ENCODE results near the gene TSPAN8. TPM values are rescaled to one million over a fixed set of nuclear protein-coding genes. Genes with fewer than 3 reads are reported as not detected.
"Not testable (repeated sequence)": the region's sequence is repeated elsewhere in the genome, so short reads cannot be mapped to it uniquely, and the experiment has no call there.

The TSPAN8 gene
- total RNA-seq, 2 donors from 2014 or later = 36.3 to 240 TPM

DNA sequence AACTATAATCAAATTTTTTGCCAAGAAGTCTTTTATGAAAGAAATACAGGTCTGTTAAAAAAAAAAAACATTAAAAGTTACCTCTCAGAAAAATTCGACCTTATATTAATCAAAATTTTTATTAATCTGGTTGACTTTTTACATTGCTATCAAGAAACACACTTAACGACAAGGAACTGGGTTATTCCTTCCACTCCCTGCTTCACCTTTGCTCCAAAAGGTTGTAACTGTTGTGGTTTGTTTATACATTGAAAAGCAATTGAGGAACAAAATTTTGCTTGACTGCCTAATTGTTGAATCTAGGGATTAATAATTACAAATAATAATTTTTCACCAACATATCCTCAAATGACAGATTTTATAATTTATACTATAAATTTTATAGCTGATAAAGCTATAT lies 28.4 kb downstream of the TSPAN8 start:
- intact Hi-C loops (cut with DNase I) = no loop called here
- 86% methylated on average over 2 of the region's 2 CpGs for WGBS
- DNase-seq (ENCODE audit: low spot score) = no peak
- Histone ChIP-seq H3K4me1 (replicated peaks) (no peaks in the 10 kb centered on the region), H3K27me3 (replicated peaks; ENCODE audit: insufficient read depth) (no peaks in the 10 kb centered on the region), H3K9me3 (no peaks in the 10 kb centered on the region), H3K4me3 (no peak overlapping the region), H3K27ac (no peak overlapping the region), H3K36me3 (no peaks in the 10 kb centered on the region)
- TF ChIP-seq POLR2A (IDR thresholded peaks at IDR 0.05) (no peak), POLR2AphosphoS5 (IDR thresholded peaks at IDR 0.05) (no peak)
- TF ChIP-seq, protein P1, sequence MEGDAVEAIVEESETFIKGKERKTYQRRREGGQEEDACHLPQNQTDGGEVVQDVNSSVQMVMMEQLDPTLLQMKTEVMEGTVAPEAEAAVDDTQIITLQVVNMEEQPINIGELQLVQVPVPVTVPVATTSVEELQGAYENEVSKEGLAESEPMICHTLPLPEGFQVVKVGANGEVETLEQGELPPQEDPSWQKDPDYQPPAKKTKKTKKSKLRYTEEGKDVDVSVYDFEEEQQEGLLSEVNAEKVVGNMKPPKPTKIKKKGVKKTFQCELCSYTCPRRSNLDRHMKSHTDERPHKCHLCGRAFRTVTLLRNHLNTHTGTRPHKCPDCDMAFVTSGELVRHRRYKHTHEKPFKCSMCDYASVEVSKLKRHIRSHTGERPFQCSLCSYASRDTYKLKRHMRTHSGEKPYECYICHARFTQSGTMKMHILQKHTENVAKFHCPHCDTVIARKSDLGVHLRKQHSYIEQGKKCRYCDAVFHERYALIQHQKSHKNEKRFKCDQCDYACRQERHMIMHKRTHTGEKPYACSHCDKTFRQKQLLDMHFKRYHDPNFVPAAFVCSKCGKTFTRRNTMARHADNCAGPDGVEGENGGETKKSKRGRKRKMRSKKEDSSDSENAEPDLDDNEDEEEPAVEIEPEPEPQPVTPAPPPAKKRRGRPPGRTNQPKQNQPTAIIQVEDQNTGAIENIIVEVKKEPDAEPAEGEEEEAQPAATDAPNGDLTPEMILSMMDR (IDR thresholded peaks at IDR 0.05) = no peak

DNA sequence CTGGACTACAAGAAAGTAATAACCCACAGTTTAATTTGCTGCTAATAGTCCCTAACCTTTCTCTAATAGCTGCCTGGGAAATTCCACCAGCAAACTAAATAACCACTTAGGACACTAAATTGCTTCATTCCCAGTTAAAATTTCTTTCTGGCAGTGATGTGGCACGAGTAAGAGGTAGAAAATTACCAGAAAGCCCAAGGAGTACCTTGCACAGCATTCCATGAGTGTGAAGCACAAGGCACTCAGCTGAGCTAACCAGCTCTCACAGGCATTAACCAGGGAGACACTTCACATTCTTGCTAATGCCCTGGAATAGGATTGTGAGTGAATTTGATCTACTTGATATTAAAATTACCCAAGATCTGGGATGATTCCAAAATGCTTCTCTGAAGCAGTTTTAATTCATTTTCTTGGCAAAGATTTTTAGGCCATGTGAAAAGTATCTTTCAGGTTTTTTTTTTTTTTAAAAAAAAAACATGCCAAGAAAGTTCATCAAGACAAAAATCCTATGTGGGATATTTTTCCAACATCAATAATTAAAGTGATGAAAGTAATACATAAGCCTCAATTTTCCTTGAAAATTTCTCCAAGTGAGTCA lies 29.5 kb downstream of the TSPAN8 start:
- H3K9me3 ChIP-seq = no peaks in the 10 kb centered on the region
- no peak for DNase-seq (ENCODE audit: low spot score)
- H3K4me3 ChIP-seq = no peak overlapping the region
- WGBS = 41% methylated on average over 1 of the region's 1 CpG
- no peaks in the 10 kb centered on the region for H3K27me3 ChIP-seq (replicated peaks; ENCODE audit: insufficient read depth)
- H3K4me1 ChIP-seq (replicated peaks) = no peaks in the 10 kb centered on the region
- intact Hi-C loops (cut with DNase I) = no loop called here
- no peak overlapping the region for H3K27ac ChIP-seq
- H3K36me3 ChIP-seq = no peaks in the 10 kb centered on the region
- TF ChIP-seq POLR2A (IDR thresholded peaks at IDR 0.05) = no peak

DNA sequence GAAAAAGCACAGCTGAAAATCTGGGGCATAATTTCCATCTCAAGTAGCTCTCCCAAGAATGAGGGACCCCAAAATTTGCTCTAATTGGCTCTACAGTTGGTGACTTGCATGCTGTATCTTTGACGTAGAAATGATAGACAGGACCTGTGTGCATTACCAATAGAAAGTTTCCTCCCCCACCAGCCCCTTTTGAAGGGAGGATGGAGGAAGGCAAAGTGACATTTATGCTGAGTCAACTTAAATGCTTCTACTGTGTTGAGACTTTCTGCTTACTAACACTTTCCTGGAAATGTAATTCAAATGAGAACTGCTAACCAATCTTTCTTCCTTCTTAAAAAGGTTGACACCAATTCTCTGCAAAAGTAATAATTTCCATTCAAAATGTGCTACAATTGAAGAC lies 31.9 kb downstream of the TSPAN8 start:
- Histone ChIP-seq H3K9me3 (no peaks in the 10 kb centered on the region), H3K27ac (no peak overlapping the region), H3K4me1 (replicated peaks) (no peaks in the 10 kb centered on the region), H3K36me3 (no peaks in the 10 kb centered on the region), H3K4me3 (no peak overlapping the region), H3K27me3 (replicated peaks; ENCODE audit: insufficient read depth) (no peaks in the 10 kb centered on the region)
- TF ChIP-seq POLR2AphosphoS5 (IDR thresholded peaks at IDR 0.05) (no peak), POLR2A (IDR thresholded peaks at IDR 0.05) (no peak)
- TF ChIP-seq, protein P1 (IDR thresholded peaks at IDR 0.05) = no peak
- intact Hi-C loops (cut with DNase I) = no loop called here
- 84% methylated on average over 1 of the region's 1 CpG for WGBS
- DNase-seq (ENCODE audit: low spot score) = no peak

DNA sequence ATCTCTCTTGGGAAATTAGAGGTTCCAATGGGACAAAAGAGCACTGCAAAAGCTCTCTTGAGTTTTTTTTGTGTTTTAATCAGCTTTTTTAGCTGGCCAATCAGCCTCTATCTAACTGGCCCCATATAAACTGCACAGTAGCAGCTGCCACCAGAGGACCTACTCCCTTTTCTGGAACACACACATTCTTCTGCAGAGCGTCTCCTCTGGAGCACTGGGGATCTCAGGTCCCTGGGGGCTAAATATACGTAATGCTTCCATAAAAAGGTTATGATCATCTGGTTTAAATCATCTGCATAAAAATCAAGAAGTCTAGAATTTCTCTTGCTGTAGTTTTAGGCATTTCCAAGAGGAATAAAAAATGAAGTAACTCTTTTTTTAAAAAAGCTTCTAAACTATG lies 32.3 kb downstream of the TSPAN8 start:
- no peak for DNase-seq (ENCODE audit: low spot score)
- 31% methylated on average over 2 of the region's 2 CpGs for WGBS

DNA sequence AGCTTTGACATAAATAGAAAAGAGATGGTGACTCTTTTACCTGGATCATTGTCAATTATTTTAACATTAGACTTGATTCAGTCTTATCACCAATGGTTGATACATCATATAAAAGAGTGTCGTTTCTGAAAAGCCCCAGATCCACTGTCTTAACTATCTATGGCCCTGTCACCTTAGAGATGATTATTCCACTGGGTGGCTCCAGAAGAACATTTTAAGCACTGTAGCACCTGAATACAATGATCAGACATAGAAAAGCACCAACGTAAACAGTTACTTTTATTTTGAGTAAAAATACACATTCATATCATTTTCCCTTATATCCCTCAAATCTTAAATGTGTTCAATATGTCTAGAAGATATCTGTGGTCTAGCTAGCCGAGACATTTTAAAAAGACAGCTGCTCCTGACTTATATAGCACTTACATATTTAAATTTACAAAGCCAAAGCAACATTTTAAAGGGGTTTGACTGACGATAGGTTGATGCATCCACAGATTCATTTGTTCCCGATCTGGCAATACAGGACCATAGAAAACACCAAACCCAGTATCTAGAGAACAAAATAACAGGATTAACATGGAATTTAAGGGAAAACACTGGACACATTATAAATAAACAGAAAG lies 32.9 kb downstream of the TSPAN8 start:
- TF ChIP-seq, protein P1 (IDR thresholded peaks at IDR 0.05) = no peak
- no peak for TF ChIP-seq POLR2AphosphoS5 (IDR thresholded peaks at IDR 0.05)
- no peak for TF ChIP-seq POLR2A (IDR thresholded peaks at IDR 0.05)
- no peaks in the 10 kb centered on the region for H3K27me3 ChIP-seq (replicated peaks; ENCODE audit: insufficient read depth)

More for the DNA sequence above, 32.3 kb downstream of the TSPAN8 start:
- H3K4me1 ChIP-seq (replicated peaks) = no peaks in the 10 kb centered on the region
- H3K4me3 ChIP-seq = no peak overlapping the region
- no peaks in the 10 kb centered on the region for H3K36me3 ChIP-seq
- intact Hi-C loops (cut with DNase I) = no loop called here
- TF ChIP-seq POLR2A (IDR thresholded peaks at IDR 0.05) (no peak), POLR2AphosphoS5 (IDR thresholded peaks at IDR 0.05) (no peak)
- TF ChIP-seq, protein P1 (IDR thresholded peaks at IDR 0.05) = no peak
- H3K27me3 ChIP-seq (replicated peaks; ENCODE audit: insufficient read depth) = no peaks in the 10 kb centered on the region
- H3K27ac ChIP-seq = no peak overlapping the region
- no peaks in the 10 kb centered on the region for H3K9me3 ChIP-seq

DNA sequence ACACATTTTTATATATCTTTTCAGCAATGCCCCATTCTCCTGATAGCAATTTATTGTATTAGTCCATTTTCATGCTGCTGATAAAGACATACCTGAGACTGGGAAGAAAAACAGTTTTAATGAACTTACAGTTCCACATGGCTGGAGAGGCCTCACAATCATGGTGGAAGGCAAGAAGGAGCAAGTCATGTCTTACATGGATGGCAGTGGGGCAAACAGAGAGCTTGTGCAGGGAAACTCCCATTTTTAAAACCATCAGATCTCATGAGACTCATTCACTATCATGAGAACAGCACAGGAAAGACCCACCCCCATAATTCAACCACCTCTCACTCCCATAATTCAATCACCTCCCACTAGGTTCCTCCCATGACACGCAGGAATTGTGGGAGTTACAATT lies 44.7 kb downstream of the TSPAN8 start:
- H3K4me1 ChIP-seq (replicated peaks); H3K9me3 ChIP-seq; H3K36me3 ChIP-seq; H3K4me3 ChIP-seq; H3K27ac ChIP-seq; H3K27me3 ChIP-seq (replicated peaks; ENCODE audit: insufficient read depth); DNase-seq (ENCODE audit: low spot score); intact Hi-C loops (cut with DNase I): not testable (repeated sequence)
- 91% methylated on average over 1 of the region's 1 CpG for WGBS

More for the DNA sequence above, 32.9 kb downstream of the TSPAN8 start:
- 66% methylated on average over 5 of the region's 5 CpGs for WGBS
- no peaks in the 10 kb centered on the region for H3K36me3 ChIP-seq
- no peak overlapping the region for H3K27ac ChIP-seq
- intact Hi-C loops (cut with DNase I) = no loop called here
- H3K4me3 ChIP-seq = no peak overlapping the region
- DNase-seq (ENCODE audit: low spot score) = no peak
- no peaks in the 10 kb centered on the region for H3K4me1 ChIP-seq (replicated peaks)
- no peaks in the 10 kb centered on the region for H3K9me3 ChIP-seq

Data from prostate gland (tissue), 2 donors.